ENCODE data around the gene RIMKLB. TPM values are rescaled to one million over a fixed set of nuclear protein-coding genes. Genes with fewer than 3 reads are reported as not detected.
A peak's percentile ranks its signal among the peaks of the same experiment; 100 is the strongest.
"Not testable (repeated sequence)": the region's sequence is repeated elsewhere in the genome, so short reads cannot be mapped to it uniquely, and the experiment has no call there.

Gene RIMKLB
- total RNA-seq, 2 donors from 2014 or later, result 14.4 to 72.4 TPM

GRCh38 chr12:8779862-8780261 is 82.1 kb downstream of the RIMKLB start:
- Histone ChIP-seq H3K4me3 (no peak overlapping the region), H3K9me3 (no peaks in the 10 kb centered on the region), H3K4me1 (replicated peaks) (no peaks in the 10 kb centered on the region), H3K27me3 (replicated peaks; ENCODE audit: insufficient read depth) (no peaks in the 10 kb centered on the region), H3K36me3 (no peaks in the 10 kb centered on the region), H3K27ac (no peak overlapping the region)
- TF ChIP-seq POLR2AphosphoS5 (IDR thresholded peaks at IDR 0.05) (no peak), CTCF (IDR thresholded peaks at IDR 0.05) (peak in 1 of 4 experiments; percentile 5)
- DNase-seq (ENCODE audit: low spot score), result no peak
- 96% methylated on average over 2 of the region's 2 CpGs for WGBS
- intact Hi-C loops (cut with DNase I), result no loop called here

GRCh38 chr12:8780389-8780788 is 82.6 kb downstream of the RIMKLB start:
- DNase-seq (ENCODE audit: low spot score), result peak; percentile 25
- intact Hi-C loops (cut with DNase I), result no loop called here
- TF ChIP-seq CTCF (IDR thresholded peaks at IDR 0.05), result peak in 2 of 4 experiments; percentile 48 to 57
- TF ChIP-seq POLR2AphosphoS5 (IDR thresholded peaks at IDR 0.05), result no peak
- no peak for TF ChIP-seq POLR2A (IDR thresholded peaks at IDR 0.05)
- Histone ChIP-seq H3K27me3 (replicated peaks; ENCODE audit: insufficient read depth) (no peaks in the 10 kb centered on the region), H3K9me3 (no peaks in the 10 kb centered on the region), H3K4me3 (no peak overlapping the region), H3K27ac (no peak overlapping the region), H3K36me3 (no peaks in the 10 kb centered on the region), H3K4me1 (replicated peaks) (no peaks in the 10 kb centered on the region)
- WGBS, result 84% methylated on average over 1 of the region's 1 CpG

GRCh38 chr12:8781381-8782127 is 83.8 kb downstream of the RIMKLB start:
- no peak overlapping the region for H3K4me3 ChIP-seq
- intact Hi-C loops (cut with DNase I), result no loop called here
- no peaks in the 10 kb centered on the region for H3K27me3 ChIP-seq (replicated peaks; ENCODE audit: insufficient read depth)
- no peaks in the 10 kb centered on the region for H3K9me3 ChIP-seq
- no peak for DNase-seq (ENCODE audit: low spot score)
- 76% methylated on average over 2 of the region's 2 CpGs for WGBS
- H3K36me3 ChIP-seq, result no peaks in the 10 kb centered on the region
- no peak overlapping the region for H3K27ac ChIP-seq
- H3K4me1 ChIP-seq (replicated peaks), result no peaks in the 10 kb centered on the region
- TF ChIP-seq CTCF (IDR thresholded peaks at IDR 0.05), result no peak
- no peak for TF ChIP-seq POLR2A (IDR thresholded peaks at IDR 0.05)
- no peak for TF ChIP-seq POLR2AphosphoS5 (IDR thresholded peaks at IDR 0.05)

- Histone ChIP-seq H3K4me3 (no peak overlapping the region), H3K4me1 (replicated peaks) (no peaks in the 10 kb centered on the region), H3K9me3 (no peaks in the 10 kb centered on the region), H3K27ac (no peak overlapping the region), H3K27me3 (replicated peaks; ENCODE audit: insufficient read depth) (no peaks in the 10 kb centered on the region), H3K36me3 (no peaks in the 10 kb centered on the region)
- no peak for DNase-seq (ENCODE audit: low spot score)
- intact Hi-C loops (cut with DNase I), result no loop called here
- TF ChIP-seq POLR2AphosphoS5 (IDR thresholded peaks at IDR 0.05) (no peak), CTCF (IDR thresholded peaks at IDR 0.05) (no peak), POLR2A (IDR thresholded peaks at IDR 0.05) (no peak)
Observed at GRCh38 chr12:8784290-8784888, 86.6 kb downstream of the RIMKLB start.

GRCh38 chr12:8785499-8785898 is 87.7 kb downstream of the RIMKLB start:
- 81% methylated on average over 4 of the region's 4 CpGs for WGBS
- intact Hi-C loops (cut with DNase I), result no loop called here
- Histone ChIP-seq H3K9me3 (no peaks in the 10 kb centered on the region), H3K36me3 (no peaks in the 10 kb centered on the region), H3K4me1 (replicated peaks) (no peaks in the 10 kb centered on the region), H3K4me3 (no peak overlapping the region), H3K27me3 (replicated peaks; ENCODE audit: insufficient read depth) (no peaks in the 10 kb centered on the region), H3K27ac (no peak overlapping the region)
- TF ChIP-seq POLR2AphosphoS5 (IDR thresholded peaks at IDR 0.05), result no peak
- no peak for TF ChIP-seq CTCF (IDR thresholded peaks at IDR 0.05)
- TF ChIP-seq POLR2A (IDR thresholded peaks at IDR 0.05), result no peak
- no peak for DNase-seq (ENCODE audit: low spot score)

GRCh38 chr12:8787206-8787605 is 89.4 kb downstream of the RIMKLB start:
- 97% methylated on average over 27 of the region's 28 CpGs for WGBS
- H3K36me3 ChIP-seq, result not testable (repeated sequence)

GRCh38 chr12:8788706-8789105 is 90.9 kb downstream of the RIMKLB start:
- H3K36me3 ChIP-seq; intact Hi-C loops (cut with DNase I); H3K27me3 ChIP-seq (replicated peaks; ENCODE audit: insufficient read depth); H3K9me3 ChIP-seq; DNase-seq (ENCODE audit: low spot score); H3K4me3 ChIP-seq; H3K4me1 ChIP-seq (replicated peaks); H3K27ac ChIP-seq: not testable (repeated sequence)
- WGBS, result 73% methylated on average over 8 of the region's 13 CpGs

More at GRCh38 chr12:8787206-8787605, 89.4 kb downstream of the RIMKLB start:
- H3K4me1 ChIP-seq (replicated peaks); DNase-seq (ENCODE audit: low spot score); intact Hi-C loops (cut with DNase I); H3K27me3 ChIP-seq (replicated peaks; ENCODE audit: insufficient read depth); H3K27ac ChIP-seq; H3K4me3 ChIP-seq; H3K9me3 ChIP-seq: not testable (repeated sequence)
